NOMO-1 treated with dmso at 0.1 percent for 144 hours (cell line): ENCODE results near the gene ZNF561.
"Not testable (repeated sequence)": the region's sequence is repeated elsewhere in the genome, so short reads cannot be mapped to it uniquely, and the experiment has no call there.

ENCODE experiments used
- DNase-seq: peaks from one replicate; lab custom pipeline; 2025; ENCODE audit not compliant: unreplicated experiment; lab: John Stamatoyannopoulos, UW

ZNF561 gene

DNA sequence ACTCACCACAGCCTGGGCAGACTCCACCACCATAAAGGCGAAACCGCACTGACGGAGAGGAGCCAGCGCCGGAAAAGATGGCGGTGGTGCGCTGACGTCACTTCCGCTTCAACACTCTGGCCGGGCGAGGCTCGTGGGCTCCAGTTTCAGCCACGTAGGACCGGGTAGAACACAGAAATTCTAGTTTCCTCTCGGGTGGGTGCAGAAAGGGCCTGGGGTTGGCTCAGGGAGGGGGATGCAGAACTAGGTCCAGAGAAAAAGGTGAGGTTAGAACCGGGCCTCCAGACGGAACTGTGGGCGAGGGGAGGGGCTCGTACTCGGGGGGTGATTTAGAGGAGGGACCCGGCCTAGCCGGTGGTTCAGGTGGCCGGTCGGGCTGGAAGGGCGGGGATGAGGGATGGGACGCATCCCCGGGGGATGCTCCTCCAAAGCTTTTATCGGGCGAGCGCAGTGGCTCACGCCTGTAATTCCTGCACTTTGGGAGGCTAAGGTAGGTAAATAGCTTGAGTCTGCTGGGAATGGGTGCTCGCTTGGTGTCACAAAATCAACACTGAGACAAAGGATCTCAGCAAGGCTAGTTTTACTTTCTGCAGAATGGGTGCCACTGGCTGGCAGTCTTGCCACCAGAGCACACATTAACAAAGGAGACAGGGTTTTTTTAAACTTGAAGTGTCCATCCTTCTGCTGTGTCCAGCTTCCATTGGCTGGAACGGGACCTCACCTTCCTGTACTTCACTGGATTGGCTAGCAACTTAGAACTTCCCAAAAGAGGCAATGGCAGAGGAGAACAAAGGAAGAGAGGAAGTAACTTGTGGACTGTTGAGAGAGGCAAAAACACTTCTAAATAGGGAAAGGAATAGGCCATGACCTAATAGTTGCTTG is at the start of gene ZNF561:
ZNF561 (minus strand) TSS at position 77 of the 882 bp plus-strand sequence. CDS start 1,776 bp downstream, outside the sequence.
- peak; percentile 72 for DNase-seq

DNA sequence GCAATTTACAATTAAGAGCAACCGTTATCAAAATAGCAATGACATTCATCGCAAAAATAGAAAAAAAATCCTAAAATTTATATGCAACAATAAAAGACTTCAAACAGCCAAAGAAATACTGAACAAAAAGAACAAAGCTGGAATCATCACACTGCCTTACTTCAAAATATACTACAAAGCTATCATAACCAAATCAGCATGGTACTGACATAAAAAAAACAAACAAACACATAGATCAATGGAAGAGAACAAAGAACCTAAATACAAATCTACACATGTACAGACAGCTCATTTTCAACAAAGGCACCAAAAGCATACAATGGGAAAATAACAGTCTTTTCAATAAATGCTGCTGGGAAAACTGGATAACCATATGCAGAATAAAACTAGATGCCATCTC is 47.5 kb upstream of the ZNF561 start:
- DNase-seq, result no peak

GRCh38 chr19:9667898-9668297 is 46.9 kb upstream of the ZNF561 start:
- DNase-seq, result no peak

- DNase-seq, result no peak
These were observed 37.7 kb upstream of the ZNF561 start for GRCh38 chr19:9658769-9659168.

- not testable (repeated sequence) for DNase-seq
These were observed 32.1 kb upstream of the ZNF561 start for GRCh38 chr19:9653066-9653555.

DNA sequence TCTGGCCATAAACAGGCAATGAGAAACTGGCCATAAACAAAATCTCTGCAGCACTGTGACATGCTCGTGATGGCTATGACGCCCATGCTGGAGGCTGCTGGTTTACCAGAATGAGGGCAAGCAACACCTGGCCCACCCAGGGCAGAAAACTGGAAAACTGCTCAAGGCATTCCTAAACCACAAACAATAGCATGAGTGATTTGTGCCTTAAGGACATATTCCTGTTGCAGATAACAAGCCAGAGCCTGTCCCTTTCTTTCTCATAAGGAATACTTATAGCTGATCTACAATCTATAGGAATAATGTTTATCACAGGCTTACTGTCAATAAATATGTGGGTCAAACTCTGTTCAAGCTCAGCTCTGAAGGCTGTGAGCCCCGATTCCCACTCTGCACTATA is 30.4 kb upstream of the ZNF561 start:
- not testable (repeated sequence) for DNase-seq

DNA sequence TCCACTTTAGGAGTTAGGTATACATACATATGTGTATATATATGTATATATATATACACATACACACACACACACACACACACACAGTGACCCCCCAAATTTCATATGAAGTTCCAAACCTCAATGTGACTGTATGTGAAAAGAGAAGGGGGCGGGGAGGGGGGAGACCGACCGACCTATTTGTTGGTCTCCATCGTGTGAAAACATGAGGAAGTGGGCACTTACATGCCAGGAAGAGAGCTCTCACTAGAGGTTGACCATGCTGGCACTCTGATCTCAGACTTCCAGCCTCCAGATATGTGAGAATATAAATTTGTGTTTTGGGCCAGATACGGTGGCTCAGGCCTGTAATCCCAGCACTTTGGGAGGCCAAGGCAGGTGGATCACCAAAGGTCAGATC is 29.3 kb upstream of the ZNF561 start:
- DNase-seq, result no peak

- no peak for DNase-seq
These were observed 24.4 kb upstream of the ZNF561 start for GRCh38 chr19:9645472-9645871.

GRCh38 chr19:9644472-9644871 is 23.4 kb upstream of the ZNF561 start:
- DNase-seq, result no peak

DNA sequence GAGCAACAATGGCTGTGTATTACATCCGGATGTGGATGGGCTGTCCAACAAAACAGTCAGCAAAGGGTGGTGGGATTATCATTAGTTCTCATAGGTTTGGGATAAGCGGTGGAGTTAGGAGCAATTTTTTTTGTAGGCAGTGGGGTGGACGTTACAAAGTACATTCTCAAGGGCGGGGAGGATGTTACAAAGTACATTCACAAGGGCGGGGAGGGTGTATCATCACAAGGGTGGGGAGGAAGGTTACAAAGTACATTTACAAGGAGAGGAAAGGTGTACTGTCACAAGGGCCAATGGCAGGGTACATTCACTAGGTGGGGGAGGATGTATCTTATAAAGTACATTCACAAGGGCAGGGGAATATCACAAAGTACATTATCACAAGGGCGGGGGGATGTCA is 20.8 kb upstream of the ZNF561 start:
- no peak for DNase-seq

DNA sequence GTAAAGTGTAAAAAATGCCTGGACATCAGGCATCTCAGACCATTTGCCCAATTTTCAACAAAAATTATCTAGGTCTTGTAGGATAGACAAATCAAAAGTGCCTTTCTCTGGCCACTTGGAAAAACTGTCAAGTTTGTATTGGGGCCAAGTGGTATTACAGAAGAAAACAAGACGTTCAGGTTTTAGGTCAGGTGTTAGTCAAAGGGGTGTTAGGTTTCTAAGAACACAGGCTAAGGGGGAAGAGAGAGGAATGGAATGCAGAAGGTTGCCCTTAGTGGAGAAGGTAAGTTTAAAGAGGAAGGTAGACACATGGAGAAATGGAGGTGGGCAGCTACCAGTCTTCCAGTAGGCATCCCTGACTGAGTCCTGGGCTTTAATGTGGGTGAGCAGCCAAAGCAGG is 19.9 kb upstream of the ZNF561 start:
- DNase-seq, result no peak

GRCh38 chr19:9636018-9636417 is 15.0 kb upstream of the ZNF561 start:
- no peak for DNase-seq

- no peak for DNase-seq
These were observed 6.8 kb upstream of the ZNF561 start for GRCh38 chr19:9627856-9628255.

DNA sequence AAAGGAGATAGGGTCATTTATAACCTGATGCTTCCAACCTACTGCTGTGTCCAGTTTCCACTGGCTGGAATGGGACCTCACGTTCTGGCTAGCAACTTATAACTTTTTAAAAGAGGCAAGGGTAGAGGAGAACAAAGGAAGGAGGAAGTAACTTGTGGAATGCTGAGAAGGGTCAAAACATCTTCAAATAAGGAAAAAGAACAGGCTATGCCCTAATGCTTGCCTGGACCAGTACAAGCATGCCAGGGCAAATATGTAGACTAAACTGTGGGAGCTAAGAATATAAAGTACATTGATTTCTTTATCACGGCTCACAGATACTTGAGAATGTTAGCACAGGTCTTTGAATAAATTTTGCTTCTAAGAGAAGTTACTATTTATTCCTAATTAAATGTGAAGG is 1.5 kb upstream of the ZNF561 start:
- DNase-seq, result no peak

DNA sequence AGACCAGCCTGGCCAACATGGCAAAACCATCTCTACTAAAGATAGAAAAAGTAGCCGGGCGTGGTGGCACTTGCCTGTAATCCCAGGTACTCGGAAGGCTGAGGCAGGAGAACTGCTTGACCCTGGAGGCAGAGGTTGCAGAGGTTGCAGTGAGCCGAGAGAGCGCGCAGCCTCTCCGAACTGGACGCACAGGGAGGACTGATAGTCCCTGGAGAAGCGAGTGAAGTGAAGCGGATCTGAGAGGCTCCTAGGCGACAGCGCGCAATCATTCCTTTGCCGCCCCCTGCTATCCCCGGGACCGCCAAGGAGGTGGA is 233 bp downstream of the ZNF561 start:
- DNase-seq, result no peak

DNA sequence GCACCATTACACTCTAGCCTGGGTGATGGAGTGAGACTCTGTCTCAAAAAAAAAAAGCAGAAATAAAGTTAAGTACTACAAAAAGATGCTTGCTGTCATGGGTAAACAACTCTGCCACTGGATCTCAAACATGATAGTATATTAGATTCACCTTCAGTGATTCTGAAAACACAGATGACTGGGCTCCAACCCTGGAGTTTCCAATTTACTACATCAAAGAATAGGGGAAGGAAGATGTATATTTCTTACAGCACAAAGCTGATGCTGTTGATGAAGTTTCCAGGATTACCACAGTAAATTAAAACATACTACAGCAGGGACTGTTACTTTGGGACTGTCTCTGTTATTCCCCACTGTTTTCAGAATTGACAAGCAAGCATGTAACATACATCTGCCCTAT is 5.2 kb downstream of the ZNF561 start:
- DNase-seq, result no peak

DNA sequence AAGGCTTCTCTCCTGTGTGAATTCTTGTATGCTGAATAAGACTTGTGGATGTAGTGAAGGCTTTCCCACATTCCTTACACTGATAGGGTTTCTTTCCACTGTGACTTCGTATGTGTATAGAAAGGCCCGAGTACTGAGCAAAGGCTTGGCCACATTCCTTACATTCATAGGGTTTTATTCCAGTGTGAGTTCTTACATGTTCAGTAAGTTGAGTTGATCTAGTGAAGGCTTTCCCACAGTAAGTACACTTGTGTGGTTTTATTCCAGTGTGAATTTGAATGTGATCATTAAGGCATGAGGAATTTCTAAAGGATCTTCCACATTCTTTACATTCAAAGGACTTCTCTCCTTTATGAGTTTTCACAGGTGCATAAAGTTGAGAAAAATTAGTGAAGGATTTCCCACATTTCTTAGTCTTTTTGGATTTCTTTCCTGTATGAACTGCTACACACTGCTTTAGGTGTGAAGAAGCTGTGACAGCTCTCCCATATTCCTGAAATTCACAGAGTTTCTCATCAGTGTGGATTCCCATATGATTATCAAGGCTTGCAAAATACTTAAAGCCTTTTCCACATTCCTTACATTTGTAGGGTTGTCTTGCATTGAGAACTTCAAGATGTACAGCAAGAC is 10.4 kb downstream of the ZNF561 start:
- no peak for DNase-seq

DNA sequence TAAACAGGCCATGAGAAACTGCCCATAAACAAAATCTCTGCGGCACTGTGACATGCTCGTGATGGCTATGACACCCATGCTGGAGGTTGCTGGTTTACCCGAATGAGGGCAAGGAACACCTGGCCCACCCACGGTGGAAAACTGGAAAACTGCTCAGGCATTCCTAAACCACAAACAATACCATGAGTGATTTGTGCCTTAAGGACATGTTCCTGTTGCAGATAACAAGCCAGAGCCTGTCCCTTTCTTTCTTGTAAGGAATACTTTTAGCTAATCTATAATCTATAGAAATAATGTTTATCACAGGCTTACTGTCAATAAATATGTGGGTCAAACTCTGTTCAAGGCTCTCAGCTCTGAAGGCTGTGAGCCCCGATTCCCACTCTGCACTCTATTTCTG is 12.1 kb downstream of the ZNF561 start:
- DNase-seq, result no peak

GRCh38 chr19:9597027-9597426 is 24.0 kb downstream of the ZNF561 start:
- no peak for DNase-seq

- peak; percentile 43 for DNase-seq
These were observed 34.3 kb downstream of the ZNF561 start for GRCh38 chr19:9586764-9587163.

- DNase-seq, result peak; percentile 75
These were observed 36.8 kb downstream of the ZNF561 start, which contains the start of gene ZNF121 for GRCh38 chr19:9584073-9584833. Gene ZNF121, minus strand, starts transcription at chr19:9584504. Its CDS starts 16,407 bp downstream, at chr19:9568097.
